Fibroblast of skin of scalp (primary cell): ENCODE results near the gene DVL2. TPM values are rescaled to one million over a fixed set of nuclear protein-coding genes. Genes with fewer than 3 reads are reported as not detected.

ENCODE experiments used
- DNase-seq: peaks from one replicate; pipeline ENCODE4 v3.0.0-alpha.2; 2013
- polyA plus RNA-seq, 2 experiments: library from polyadenylated mRNA; unstranded; fragments of 120-200 nt; gene quantifications; one replicate each; pipeline ENCODE4 v1.2.1, GENCODE V29; 2013; ENCODE audit not compliant: insufficient read length in 2 of 2

Gene DVL2
- polyA plus RNA-seq (2013, experiment 1 of 2; ENCODE audit: insufficient read length): 31.8 TPM
- 31.3 TPM for polyA plus RNA-seq (2013, experiment 2 of 2; ENCODE audit: insufficient read length)

DNA sequence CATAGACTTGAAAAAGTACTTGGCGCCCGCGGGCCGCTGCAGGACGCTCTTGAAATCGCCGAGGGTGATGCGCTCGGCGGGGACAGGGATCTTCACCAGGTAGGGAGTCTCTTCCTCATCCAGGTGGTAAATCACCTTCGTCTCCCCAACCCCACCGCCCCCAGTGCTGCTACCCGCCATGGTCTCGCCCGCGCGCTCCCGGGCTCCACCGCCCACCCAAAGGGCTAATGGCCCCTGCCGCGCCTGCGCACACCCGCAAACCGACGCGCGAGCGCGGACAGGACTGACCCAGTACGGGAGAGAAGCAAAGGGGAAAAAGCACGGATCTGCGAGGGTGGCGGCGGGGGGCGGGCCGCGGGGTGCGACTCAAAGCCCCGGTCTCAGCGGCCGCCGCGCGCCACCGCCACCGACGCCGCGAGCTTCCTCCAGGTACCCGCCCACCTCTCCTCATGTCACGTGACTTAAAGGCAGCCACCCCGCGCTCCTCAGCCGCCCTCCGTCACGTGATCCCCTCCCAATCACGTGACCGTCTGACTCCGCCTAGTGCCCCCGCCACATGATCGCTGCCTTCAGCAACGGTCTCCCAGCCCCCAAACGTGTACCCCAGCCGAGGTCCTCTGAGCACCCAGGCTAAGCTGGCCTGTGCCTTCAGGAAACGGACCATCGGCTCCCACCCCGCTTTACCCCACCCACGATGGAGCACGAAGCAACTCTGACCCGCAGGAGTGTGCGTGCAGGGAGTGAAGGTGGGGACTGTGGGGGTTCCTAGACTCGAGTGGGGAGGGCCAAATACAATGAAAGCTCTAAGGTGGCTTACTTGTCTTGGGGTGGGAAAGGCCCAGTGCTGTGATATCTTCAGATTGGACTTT lies at the start of gene DVL2:
Gene DVL2 (minus strand): TSS at position 435 of the 869 bp plus-strand sequence. CDS start 255 bp downstream, at position 180.
- peak; percentile 96 for DNase-seq

DNA sequence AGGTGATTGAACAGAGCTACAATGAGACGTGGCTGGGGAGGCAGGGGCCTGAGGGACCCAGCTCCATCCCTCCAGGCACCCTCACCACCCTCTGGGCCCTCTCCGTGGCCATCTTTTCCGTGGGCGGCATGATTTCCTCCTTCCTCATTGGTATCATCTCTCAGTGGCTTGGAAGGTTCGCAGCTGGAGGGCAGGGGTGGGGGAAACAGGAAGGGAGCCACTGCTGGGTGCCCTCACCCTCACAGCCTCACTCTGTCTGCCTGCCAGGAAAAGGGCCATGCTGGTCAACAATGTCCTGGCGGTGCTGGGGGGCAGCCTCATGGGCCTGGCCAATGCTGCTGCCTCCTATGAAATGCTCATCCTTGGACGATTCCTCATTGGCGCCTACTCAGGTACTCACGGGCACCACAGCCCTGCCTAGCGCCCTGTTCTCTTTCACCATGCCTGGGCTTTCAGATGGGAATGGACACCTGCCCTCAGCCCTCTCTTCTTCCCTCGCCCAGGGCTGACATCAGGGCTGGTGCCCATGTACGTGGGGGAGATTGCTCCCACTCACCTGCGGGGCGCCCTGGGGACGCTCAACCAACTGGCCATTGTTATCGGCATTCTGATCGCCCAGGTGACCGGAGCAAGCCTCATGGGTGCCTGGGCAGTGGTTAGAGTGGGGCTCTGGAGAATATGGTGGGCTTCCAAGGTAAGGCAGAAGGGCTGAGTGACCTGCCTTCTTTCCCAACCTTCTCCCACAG lies 49.3 kb upstream of the DVL2 start:
- DNase-seq: no peak

- no peak for DNase-seq
Observed at GRCh38 chr17:7282752-7283321, 48.5 kb upstream of the DVL2 start.

DNA sequence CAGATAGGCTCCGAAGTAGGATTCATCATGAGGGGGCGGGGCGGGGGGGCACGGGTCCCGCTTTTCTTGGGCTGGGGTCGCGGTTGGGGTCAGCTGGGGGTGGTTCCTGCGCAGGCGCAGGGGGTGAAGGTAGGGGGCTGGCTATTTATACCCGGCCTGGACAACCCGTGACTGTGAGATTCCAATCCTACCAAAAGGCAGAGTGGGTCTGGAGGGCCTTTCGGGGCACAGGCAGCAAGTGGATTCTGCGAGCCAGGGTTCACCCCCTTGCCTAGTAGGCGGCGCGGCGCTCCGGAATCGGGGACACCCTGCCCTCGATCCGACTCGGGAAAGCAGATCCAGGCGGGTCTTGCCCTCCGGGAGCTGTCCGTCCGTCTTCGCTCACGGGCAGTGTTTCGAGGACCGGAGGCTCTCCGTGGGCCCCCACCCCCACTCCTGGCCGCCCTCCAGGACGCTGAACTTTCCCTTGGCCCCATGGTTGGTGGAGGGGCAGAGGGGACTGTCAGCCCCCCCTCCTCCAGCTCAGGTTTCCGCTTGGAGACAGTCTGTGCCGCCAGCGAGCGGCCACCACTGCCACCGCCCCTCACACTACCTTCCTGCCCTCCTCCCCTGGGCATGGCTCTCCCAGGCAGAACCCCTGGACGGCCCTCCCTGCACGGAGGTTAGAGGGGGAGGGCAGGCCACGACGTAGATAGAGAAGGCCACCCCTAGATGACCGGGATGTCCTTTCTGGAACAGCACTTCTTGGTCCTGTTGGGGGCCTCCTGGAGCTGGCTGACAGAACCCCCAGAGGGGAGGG lies 47.8 kb upstream of the DVL2 start:
- DNase-seq: no peak

DNA sequence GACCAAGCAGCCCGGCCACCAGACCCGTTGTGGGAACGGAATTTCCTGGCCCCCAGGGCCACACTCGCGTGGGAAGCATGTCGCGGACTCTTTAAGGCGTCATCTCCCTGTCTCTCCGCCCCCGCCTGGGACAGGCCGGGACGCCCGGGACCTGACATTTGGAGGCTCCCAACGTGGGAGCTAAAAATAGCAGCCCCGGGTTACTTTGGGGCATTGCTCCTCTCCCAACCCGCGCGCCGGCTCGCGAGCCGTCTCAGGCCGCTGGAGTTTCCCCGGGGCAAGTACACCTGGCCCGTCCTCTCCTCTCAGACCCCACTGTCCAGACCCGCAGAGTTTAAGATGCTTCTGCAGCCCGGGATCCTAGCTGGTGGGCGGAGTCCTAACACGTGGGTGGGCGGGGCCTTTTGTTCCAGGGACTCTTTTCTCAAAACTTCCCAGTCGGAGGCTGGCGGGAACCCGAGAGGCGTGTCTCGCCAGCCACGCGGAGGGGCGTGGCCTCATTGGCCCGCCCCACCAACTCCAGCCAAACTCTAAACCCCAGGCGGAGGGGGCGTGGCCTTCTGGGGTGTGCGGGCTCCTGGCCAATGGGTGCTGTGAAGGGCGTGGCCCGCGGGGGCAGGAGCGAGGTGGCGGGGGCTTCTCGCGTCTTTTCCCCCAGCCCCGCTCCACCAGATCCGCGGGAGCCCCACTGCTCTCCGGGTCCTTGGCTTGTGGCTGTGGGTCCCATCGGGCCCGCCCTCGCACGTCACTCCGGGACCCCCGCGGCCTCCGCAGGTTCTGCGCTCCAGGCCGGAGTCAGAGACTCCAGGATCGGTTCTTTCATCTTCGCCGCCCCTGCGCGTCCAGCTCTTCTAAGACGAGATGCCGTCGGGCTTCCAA lies 47.0 kb upstream of the DVL2 start, which contains the start of gene SLC2A4:
Gene SLC2A4 (plus strand): TSS at position 645 of the 879 bp plus-strand sequence. CDS start 217 bp downstream, at position 862.
- peak; percentile 94 for DNase-seq

DNA sequence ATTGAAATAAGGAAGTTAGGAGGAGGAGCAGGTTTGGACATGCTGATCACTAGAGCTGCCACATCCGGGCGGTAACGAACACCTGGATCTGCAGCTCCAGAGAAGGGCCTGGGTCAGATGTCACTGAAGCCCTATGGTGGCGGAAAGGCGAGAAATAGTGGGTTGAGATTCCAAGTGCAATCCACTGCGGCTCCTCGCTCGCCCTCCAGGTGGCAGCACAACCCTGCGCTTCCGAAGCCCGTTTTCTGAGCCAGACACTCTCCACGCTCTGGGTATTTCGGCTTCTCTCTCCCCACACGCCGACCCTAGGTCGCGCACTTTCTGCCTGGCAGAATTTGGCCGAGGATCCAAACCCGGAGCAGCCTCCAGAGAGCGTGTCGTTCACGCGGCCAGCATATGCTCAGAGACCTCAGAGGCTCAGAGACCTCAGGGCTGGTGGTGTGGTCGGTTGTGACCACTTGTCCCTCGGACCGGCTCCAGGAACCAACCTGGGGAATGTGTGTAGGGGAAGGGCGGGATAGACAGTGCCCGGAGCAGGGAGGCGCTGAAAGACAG lies 46.3 kb upstream of the DVL2 start:
- peak; percentile 75 for DNase-seq

- DNase-seq: no peak
Observed at GRCh38 chr17:7279448-7279847, 45.1 kb upstream of the DVL2 start.

- DNase-seq: no peak
Observed at GRCh38 chr17:7266784-7267183, 32.5 kb upstream of the DVL2 start.

DNA sequence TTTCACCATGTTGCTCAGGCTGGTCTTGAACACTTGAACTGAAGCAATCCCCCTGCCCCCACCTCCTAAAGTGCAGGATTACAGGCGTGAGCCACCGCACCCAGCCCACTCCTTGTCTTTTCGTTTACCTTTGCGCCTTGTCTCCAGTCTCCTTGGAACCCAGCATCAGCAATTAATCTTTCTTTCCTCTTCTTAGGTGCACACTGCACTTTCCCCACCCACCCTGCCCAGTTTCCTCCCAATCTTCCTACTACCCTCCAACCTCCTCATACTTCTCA lies 29.4 kb upstream of the DVL2 start:
- no peak for DNase-seq

DNA sequence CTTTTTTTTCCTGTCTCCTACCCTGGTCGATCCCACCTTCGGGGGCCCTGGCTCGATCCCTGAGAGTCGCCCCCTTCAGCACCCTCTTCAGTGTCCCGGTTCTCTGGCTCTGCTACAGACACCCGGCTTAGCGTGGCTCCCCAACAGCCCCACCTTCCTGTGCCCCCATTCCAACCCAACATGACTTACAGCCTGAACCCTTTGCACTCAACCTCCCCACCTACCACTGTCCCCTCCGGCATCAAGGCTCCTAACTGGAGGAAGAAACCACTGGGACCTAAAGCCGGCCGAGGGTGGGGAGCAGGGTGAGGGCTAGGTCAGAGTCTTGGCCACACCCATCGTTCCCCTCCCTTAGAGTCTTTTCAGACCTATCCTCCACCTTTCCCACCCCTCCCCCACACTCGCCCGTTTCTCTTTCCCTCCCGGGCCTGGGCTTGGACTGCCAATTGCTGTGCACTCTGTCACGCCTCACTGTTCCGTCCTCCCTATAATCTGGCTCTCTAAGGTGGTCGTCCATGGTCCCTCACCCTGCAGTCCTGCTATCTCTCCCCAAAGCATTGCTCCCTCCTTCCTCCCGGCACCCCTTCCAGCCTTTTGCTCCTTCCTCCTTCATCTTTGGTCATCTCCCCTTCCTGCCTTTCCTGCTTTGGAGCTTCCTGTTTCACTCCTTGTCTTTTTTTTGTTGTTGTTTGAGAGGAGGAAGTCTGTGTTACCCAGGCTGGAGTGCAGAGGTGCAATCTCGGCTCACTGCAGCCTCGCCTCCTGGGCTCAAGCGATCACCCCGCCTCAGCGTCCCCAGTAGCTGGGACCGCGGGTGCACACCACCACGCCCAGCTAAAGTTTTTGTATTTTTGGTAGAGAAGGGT lies 28.9 kb upstream of the DVL2 start:
- no peak for DNase-seq

GRCh38 chr17:7262192-7262934 lies 28.0 kb upstream of the DVL2 start, which contains the start of gene CLDN7:
TSS of gene CLDN7 (minus strand) at chr17:7262478. CDS start at chr17:7262043, 435 bp downstream.
- no peak for DNase-seq

DNA sequence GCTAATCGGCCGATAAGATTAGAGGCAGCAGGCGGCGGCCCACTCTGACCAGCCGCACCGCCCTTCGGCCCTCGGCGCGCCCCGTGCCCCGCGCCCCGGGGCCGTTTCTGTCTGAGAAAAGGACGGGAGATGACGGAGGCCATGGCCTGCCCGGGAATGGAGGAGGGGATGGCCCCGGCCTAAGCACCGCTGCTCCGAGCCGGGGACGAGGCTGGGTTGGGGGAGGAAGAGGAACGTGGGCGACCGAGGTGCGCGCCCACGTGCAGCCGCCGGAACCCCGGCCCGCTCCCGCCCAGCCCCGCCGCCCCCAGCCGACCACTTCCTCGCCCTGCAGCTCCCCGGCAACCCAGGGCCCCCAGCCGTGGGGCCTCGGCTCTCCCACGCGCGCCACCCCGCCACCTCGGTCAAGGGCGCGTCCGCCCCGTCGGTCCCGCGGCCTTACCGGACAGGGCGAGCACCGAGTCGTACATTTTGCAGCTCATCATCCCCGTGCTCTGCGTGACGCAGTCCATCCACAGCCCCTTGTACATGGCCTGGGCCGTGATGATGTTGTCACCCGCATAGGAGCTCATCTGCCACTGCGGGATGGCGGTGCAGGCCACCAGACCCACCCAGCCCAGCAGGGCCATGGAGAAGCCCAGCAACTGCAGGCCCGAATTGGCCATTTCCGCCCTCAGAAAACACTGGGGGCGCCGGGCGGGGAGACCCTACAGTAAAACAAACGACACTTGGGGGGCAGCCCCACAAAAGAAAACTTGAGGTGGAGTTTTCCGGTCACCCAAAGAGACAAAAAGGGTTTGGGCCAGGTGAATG lies 27.3 kb upstream of the DVL2 start:
- DNase-seq: no peak

DNA sequence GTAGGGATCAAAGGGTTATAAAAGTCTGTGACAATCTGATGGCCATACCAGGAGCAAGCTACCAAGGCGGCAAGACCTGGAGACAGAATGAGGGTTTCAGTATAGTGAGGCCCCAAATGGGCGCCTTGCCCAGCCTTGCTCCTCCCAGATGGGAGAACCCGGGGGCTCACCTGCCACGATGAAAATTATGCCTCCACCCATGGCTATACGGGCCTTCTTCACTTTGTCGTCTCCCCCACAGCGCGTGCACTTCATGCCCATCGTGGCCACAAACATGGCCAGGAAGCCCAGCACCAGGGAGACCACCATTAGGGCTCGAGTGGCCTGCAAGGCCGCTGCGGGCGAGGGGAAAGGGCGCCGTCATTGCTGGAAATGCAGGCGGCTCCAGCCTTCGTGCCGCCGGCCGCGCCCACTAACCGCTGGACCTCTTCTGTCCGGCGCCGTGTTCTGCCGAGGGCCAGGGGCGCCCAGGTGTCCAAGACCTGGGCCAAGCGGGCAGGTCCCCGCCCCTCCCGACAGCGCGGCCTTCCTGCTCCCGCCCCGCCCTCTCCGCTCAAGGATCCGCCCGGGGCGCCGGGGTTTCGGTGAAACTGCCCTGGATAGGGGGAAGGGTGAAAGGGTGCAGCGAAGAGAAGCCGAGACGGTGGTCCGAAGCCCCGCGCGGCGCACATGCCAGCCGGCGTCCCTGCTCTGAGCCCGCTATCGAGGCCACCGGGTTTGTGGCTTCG lies 26.5 kb upstream of the DVL2 start:
- no peak for DNase-seq

GRCh38 chr17:7260151-7260550 lies 25.8 kb upstream of the DVL2 start:
- no peak for DNase-seq

GRCh38 chr17:7259555-7259889 lies 25.2 kb upstream of the DVL2 start:
- DNase-seq: no peak

DNA sequence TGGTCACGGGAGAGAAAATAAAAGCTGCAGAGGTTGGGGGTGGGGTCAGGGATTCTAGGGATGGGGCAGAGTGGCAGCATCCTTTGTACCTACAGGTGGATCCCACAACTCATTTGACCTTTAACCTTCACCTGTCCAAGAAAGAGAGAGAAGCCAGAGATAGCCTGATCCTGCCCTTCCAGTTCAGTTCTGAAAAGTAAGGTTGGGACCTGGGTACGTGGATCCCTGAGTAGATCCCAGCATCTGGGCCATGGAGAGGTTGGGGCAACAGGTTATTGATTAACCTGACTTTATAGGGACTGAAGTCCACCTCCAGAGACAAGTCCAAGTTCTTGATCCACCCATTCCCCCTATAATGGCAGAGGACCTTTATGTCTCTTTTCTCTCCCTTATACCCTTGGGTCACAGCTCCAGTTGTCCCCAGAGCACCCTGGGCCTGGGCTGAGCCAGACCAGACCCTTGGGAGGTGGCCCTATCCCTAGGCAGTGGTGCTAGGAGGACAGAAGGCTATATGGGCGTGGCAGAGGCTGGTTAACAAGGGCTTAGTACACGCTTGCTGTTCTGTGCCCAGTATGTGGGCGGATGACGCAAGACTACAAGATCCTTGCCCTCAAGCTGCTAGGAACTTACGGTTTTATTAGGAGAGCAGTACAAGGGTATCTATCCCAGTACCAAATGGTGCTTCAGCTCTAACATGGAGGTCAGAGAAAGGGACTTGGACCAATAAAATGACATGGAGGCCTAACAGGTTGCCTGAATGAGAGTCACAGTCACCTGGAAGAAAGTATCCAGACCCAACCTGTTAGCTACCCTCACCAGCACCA lies 24.6 kb upstream of the DVL2 start:
- no peak for DNase-seq
